ENCODE data around the gene RASD1.

Gene RASD1

GRCh38 chr17:17491546-17491988 is 4.6 kb downstream of the RASD1 start:
- no peak for TF ChIP-seq CTCF (IDR thresholded peaks at IDR 0.05)

GRCh38 chr17:17491031-17491471 is 5.1 kb downstream of the RASD1 start:
- TF ChIP-seq CTCF (IDR thresholded peaks at IDR 0.05) = no peak

GRCh38 chr17:17487998-17488397 is 8.2 kb downstream of the RASD1 start:
- TF ChIP-seq CTCF (IDR thresholded peaks at IDR 0.05) = no peak

GRCh38 chr17:17485420-17485819 is 10.8 kb downstream of the RASD1 start:
- TF ChIP-seq CTCF (IDR thresholded peaks at IDR 0.05) = no peak

- TF ChIP-seq CTCF (IDR thresholded peaks at IDR 0.05) = no peak
These were observed 11.7 kb downstream of the RASD1 start for GRCh38 chr17:17484451-17484899.

- no peak for TF ChIP-seq CTCF (IDR thresholded peaks at IDR 0.05)
These were observed 14.3 kb downstream of the RASD1 start for GRCh38 chr17:17481860-17482259.

- TF ChIP-seq CTCF (IDR thresholded peaks at IDR 0.05) = no peak
These were observed 15.5 kb downstream of the RASD1 start for GRCh38 chr17:17480593-17481148.

- no peak for TF ChIP-seq CTCF (IDR thresholded peaks at IDR 0.05)
These were observed 17.0 kb downstream of the RASD1 start for GRCh38 chr17:17479209-17479608.

All from LNCAP (cell line).